ENCODE results near the gene PCBP3. TPM values are rescaled to one million over a fixed set of nuclear protein-coding genes. Genes with fewer than 3 reads are reported as not detected.
"Not testable (repeated sequence)": the region's sequence is repeated elsewhere in the genome, so short reads cannot be mapped to it uniquely, and the experiment has no call there.

The PCBP3 gene
- polyA plus RNA-seq, 1 donor (not counting 4 experiments of a cell fraction or from before 2014, with no cell fraction given): 0.25 TPM

GRCh38 chr21:45622416-45623097 lies 21.0 kb upstream of the PCBP3 start:
- H3K9ac ChIP-seq (ENCODE audit: control insufficient read depth, extremely low read depth, insufficient read depth, low read length): no peak overlapping the region
- no peak for DNase-seq (ENCODE audit: low read depth, low spot score)
- no peak overlapping the region for H3K4me3 ChIP-seq (ENCODE audit: control insufficient read depth in 2 of 3, extremely low read depth in 1 of 3, insufficient read depth in 2 of 3, low read depth in 1 of 3, low read length in 3 of 3)
- dilution Hi-C loops (cut with MboI; ENCODE audit: extremely low pct_ligation_motif_present, low sequenced_read_pairs): no loop called here
- no peak for TF ChIP-seq EZH2 (IDR thresholded peaks at IDR 0.05; ENCODE audit: low read length)
- TF ChIP-seq CTCF (optimal IDR thresholded peaks at IDR 0.05 in 1 of 3, IDR thresholded peaks at IDR 0.05 in 1 of 3, conservative IDR thresholded peaks at IDR 0.05 in 1 of 3; ENCODE audit: extremely low read depth in 1 of 3, insufficient read depth in 2 of 3, low read length in 3 of 3): no peak
- no peaks in the 10 kb centered on the region for H3K9me3 ChIP-seq (ENCODE audit: control insufficient read depth, low read depth, low read length)
- no peaks in the 10 kb centered on the region for H4K20me1 ChIP-seq (ENCODE audit: control insufficient read depth, extremely low read depth, insufficient read depth, low read length)
- no peaks in the 10 kb centered on the region for H3K36me3 ChIP-seq (ENCODE audit: control insufficient read depth in 2 of 2, extremely low read depth in 1 of 2, insufficient read depth in 2 of 2, low read length in 2 of 2)
- no peaks in the 10 kb centered on the region for H3K79me2 ChIP-seq (ENCODE audit: control insufficient read depth, insufficient read depth, low read length)
- FAIRE-seq: no peak
- no peak overlapping the region for H3K27ac ChIP-seq (ENCODE audit: control insufficient read depth, insufficient read depth, low read length)
- no peak overlapping the region for H2AFZ ChIP-seq (ENCODE audit: control insufficient read depth, low read length)
- H3K27me3 ChIP-seq (ENCODE audit: control insufficient read depth, extremely low read depth, insufficient read depth, low read length): peaks cover 30% of the 10 kb centered on the region
- H3K4me1 ChIP-seq (ENCODE audit: control insufficient read depth, extremely low read depth, insufficient read depth, low read length): no peaks in the 10 kb centered on the region
- H3K9me1 ChIP-seq (ENCODE audit: control insufficient read depth, extremely low read depth, insufficient read depth, low read length): no peaks in the 10 kb centered on the region
- no peak overlapping the region for H3K4me2 ChIP-seq (ENCODE audit: control insufficient read depth, extremely low read depth, insufficient read depth, low read depth, low read length)

- no peaks in the 10 kb centered on the region for H3K9me3 ChIP-seq (ENCODE audit: control insufficient read depth, low read depth, low read length)
- no peak overlapping the region for H3K4me2 ChIP-seq (ENCODE audit: control insufficient read depth, extremely low read depth, insufficient read depth, low read depth, low read length)
- H3K9ac ChIP-seq (ENCODE audit: control insufficient read depth, extremely low read depth, insufficient read depth, low read length): no peak overlapping the region
- dilution Hi-C loops (cut with MboI; ENCODE audit: extremely low pct_ligation_motif_present, low sequenced_read_pairs): no loop called here
- FAIRE-seq (no peak), DNase-seq (ENCODE audit: low read depth, low spot score) (no peak)
- H2AFZ ChIP-seq (ENCODE audit: control insufficient read depth, low read length): no peak overlapping the region
- H3K79me2 ChIP-seq (ENCODE audit: control insufficient read depth, insufficient read depth, low read length): no peaks in the 10 kb centered on the region
- no peaks in the 10 kb centered on the region for H3K4me1 ChIP-seq (ENCODE audit: control insufficient read depth, extremely low read depth, insufficient read depth, low read length)
- H3K36me3 ChIP-seq (ENCODE audit: control insufficient read depth in 2 of 2, extremely low read depth in 1 of 2, insufficient read depth in 2 of 2, low read length in 2 of 2): no peaks in the 10 kb centered on the region
- H3K9me1 ChIP-seq (ENCODE audit: control insufficient read depth, extremely low read depth, insufficient read depth, low read length): no peaks in the 10 kb centered on the region
- no peaks in the 10 kb centered on the region for H4K20me1 ChIP-seq (ENCODE audit: control insufficient read depth, extremely low read depth, insufficient read depth, low read length)
- no peak overlapping the region for H3K4me3 ChIP-seq (ENCODE audit: control insufficient read depth in 2 of 3, extremely low read depth in 1 of 3, insufficient read depth in 2 of 3, low read depth in 1 of 3, low read length in 3 of 3)
- H3K27ac ChIP-seq (ENCODE audit: control insufficient read depth, insufficient read depth, low read length): no peak overlapping the region
- H3K27me3 ChIP-seq (ENCODE audit: control insufficient read depth, extremely low read depth, insufficient read depth, low read length): peaks cover 28% of the 10 kb centered on the region
- no peak for TF ChIP-seq CTCF (optimal IDR thresholded peaks at IDR 0.05 in 1 of 3, IDR thresholded peaks at IDR 0.05 in 1 of 3, conservative IDR thresholded peaks at IDR 0.05 in 1 of 3; ENCODE audit: extremely low read depth in 1 of 3, insufficient read depth in 2 of 3, low read length in 3 of 3)
- no peak for TF ChIP-seq EZH2 (IDR thresholded peaks at IDR 0.05; ENCODE audit: low read length)
Observed at GRCh38 chr21:45623436-45623835, 20.1 kb upstream of the PCBP3 start.

- FAIRE-seq; H3K27me3 ChIP-seq (ENCODE audit: control insufficient read depth, extremely low read depth, insufficient read depth, low read length); dilution Hi-C loops (cut with MboI; ENCODE audit: extremely low pct_ligation_motif_present, low sequenced_read_pairs): not testable (repeated sequence)
Observed at GRCh38 chr21:45626127-45626526, 17.4 kb upstream of the PCBP3 start.

More at GRCh38 chr21:45626127-45626526, 17.4 kb upstream of the PCBP3 start:
- not testable (repeated sequence) for H3K4me2 ChIP-seq (ENCODE audit: control insufficient read depth, extremely low read depth, insufficient read depth, low read depth, low read length); H3K9me1 ChIP-seq (ENCODE audit: control insufficient read depth, extremely low read depth, insufficient read depth, low read length); H3K9me3 ChIP-seq (ENCODE audit: control insufficient read depth, low read depth, low read length); H4K20me1 ChIP-seq (ENCODE audit: control insufficient read depth, extremely low read depth, insufficient read depth, low read length); DNase-seq (ENCODE audit: low read depth, low spot score); H3K36me3 ChIP-seq (ENCODE audit: control insufficient read depth in 2 of 2, extremely low read depth in 1 of 2, insufficient read depth in 2 of 2, low read length in 2 of 2); H2AFZ ChIP-seq (ENCODE audit: control insufficient read depth, low read length); H3K4me3 ChIP-seq (ENCODE audit: control insufficient read depth in 2 of 3, extremely low read depth in 1 of 3, insufficient read depth in 2 of 3, low read depth in 1 of 3, low read length in 3 of 3); H3K9ac ChIP-seq (ENCODE audit: control insufficient read depth, extremely low read depth, insufficient read depth, low read length); H3K79me2 ChIP-seq (ENCODE audit: control insufficient read depth, insufficient read depth, low read length); H3K27ac ChIP-seq (ENCODE audit: control insufficient read depth, insufficient read depth, low read length); H3K4me1 ChIP-seq (ENCODE audit: control insufficient read depth, extremely low read depth, insufficient read depth, low read length)
